GM18508 (cell line): ENCODE data around the gene DIAPH3.

ENCODE experiments used
- ATAC-seq: cut with Tn5 transposase; IDR thresholded peaks from one replicate; pipeline ENCODE4 v1.9.1; 2021; ENCODE audit warnings: moderate number of reproducible peaks; ENCODE audit not compliant: insufficient read depth, unreplicated experiment

DIAPH3 gene

DNA sequence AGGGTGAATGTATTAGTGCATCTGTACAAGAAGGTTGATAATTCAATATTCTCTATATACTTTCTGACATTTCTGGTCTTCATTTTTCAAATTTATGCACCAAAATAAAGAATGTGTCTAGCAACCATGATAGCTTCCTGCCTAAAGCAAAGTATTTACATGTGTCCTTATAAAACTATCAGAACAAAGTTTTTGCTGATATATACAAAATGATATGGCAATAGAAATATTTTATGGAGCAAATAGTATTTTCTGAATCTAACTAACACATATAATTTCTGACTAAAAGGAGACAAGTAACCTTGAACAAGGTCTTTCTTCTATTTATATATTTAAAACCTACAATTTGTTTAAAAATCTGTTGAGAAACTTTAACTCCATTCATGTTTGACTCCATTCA, 184.9 kb downstream of the DIAPH3 start:
- ATAC-seq, result no peak

DNA sequence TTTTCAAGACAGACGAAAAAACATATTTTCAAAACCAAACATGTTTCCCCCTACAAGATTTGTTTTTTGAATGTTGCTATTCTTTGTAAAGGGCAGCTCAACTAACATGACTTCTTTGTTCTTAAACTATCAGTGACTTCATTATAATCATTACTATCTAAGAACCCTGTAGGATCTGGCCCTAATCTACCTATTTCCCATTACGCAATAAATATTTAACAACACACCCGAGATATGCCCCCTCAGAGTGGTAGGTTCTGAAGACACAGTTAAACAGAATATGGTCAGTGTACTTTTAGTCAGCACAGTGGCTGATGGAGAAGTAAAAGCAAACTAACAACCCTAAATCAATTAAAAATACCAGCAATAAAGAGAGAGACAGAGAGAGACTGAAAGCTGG, 186.9 kb downstream of the DIAPH3 start:
- no peak for ATAC-seq

DNA sequence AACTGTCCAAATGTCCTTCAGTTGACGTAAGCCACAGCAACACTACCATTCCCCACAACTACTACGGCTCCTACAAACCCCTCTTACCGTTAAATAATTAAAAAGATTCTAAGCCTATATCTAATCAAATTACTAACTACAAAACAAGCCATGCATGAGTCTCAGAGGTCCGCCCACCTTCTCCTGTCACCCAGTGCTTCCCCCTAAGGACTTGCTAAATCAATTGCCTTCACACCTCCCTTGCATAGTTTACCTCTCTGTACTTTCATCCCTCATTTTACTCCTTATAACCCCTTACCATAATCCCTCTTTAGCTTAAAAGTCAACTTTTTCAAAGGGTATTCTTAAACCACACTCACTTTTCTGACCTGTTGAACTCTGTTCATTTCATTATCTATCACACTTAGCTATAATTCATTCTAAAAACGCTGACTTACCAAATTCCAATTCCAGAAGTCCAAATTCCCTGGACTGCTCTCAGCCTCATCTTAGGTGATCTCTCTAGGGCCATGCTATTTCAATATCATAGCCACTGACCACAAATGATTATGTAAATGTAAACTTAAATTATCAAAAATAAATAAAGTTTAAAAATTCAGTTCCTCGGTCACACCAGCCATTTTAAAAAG, 187.8 kb downstream of the DIAPH3 start:
- no peak for ATAC-seq

DNA sequence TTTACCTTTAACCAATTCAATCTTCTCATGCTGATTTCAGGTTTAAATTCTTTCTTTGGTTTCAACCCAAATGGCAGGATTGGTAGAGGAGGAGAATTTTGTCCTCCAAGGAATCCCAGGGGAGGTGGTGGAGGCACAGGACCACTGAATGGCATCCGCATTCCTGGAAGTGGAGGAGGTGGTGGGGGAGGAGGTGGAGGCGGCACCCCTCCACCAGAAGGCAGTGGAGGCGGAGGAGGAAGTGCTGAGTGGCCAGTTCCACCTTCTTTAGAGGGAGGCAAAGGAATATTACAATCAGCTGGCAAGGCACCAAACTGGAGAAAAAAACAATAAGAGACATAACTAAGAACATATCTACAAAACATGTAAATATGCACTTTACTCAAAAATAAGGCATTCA, 192.9 kb downstream of the DIAPH3 start:
- ATAC-seq, result no peak

DNA sequence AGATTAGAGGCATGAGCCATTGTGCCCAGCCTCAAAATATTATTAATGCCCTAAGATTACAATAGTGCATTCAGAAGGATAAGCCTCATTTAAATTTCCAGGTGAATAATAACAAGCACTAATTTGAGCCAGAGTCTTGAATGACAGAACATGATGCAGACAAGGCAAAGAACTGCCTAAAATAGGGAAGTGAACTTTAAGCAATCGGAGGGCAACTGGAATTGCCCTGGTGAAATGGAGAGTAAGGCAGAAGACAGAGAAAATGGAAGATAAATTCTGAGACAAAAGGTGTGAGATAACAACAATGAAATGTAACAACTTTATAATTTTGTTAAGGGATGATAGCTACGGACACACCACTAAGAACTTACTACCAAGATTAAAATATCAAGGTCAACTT, 199.9 kb downstream of the DIAPH3 start:
- ATAC-seq, result no peak

DNA sequence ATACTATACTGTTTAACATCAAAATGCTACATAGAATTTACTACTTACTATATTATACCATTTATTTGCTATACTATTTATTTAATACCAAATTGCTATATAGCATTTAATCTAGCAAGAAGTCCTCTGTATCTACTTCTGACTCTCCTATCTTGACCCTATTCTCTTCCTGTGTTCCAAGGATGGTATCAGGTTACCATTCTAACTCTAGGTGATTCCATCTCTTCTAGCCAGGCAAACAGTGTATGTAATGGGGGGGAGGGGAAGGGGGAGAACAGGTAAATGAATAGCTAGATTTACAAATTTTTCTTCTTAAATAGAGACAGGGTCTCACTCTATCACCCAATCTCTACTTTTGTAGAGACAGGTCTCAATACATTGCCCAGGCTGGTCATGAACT, 200.3 kb downstream of the DIAPH3 start:
- no peak for ATAC-seq

DNA sequence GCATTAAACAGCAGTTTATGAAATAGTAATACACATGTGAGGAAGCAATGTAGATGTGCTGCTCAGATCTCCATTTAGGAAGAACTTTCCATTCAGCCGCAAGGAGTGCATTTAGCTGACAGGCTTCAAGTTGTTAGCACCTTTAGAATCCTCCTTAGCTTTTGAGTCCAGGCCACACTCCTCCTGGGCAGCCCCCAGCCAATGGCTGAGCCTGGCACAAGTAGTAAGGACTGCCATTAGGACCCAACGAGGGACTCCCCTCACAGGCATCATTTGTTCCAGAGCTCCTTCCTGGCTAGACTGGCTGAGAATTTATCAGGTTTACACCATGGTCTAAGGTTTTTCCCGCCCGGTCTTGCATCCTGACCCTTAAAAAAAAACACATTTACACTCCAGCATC, 201.4 kb downstream of the DIAPH3 start:
- no peak for ATAC-seq

DNA sequence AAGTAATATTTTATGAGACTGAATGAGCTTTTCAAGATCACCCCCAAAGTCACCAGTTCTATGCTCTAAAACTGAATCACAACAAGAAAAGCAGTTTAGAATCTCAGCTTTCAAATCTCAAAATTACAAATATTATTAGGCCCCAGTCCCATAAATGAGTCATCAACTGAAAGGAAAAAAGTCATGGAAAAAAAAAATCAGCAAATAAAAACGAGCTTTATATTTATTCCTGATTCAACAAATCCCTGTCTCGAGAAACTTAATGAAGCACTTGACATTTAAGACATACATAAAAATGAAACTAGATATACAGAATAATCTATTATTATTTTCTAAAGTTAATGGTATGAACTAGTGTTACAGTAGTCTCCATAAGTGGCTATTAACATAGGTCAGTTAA, 203.0 kb downstream of the DIAPH3 start:
- ATAC-seq, result no peak

DNA sequence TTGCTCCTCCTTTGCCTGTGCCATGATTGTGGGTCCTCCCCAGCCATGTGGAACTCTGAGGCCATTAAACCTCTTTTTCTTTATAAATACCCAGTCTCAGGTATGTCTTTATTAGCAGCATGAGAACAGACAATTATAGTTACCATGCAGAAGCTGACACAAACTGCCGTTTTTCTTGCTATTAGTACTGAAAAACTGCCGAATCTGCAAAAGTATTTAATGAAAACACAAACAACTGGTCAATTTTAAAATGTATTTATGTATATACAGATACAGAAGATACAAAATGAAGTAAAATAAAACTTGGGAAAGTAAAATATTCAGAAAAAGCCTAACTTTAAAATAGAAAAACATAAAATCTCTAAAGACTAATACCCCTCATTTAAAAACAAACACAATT, 206.3 kb downstream of the DIAPH3 start:
- no peak for ATAC-seq

DNA sequence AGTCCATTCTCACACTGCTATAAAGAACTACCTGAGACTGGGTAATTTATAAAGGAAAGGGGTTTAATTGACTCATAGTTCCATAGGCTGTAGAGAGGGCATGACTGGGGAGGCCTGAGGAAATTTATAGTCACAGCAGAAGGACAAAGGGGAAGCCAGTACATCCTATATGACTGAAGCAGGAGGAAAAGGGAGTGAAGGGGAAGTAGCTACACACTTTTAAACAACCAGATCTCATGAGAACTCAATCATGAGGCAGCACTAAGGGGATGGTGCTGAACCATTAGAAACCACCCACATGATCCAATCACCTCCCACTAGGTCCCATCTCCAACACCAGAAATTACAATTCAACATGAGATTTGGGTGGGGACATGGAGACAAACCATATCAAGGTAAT, 209.1 kb downstream of the DIAPH3 start:
- no peak for ATAC-seq

DNA sequence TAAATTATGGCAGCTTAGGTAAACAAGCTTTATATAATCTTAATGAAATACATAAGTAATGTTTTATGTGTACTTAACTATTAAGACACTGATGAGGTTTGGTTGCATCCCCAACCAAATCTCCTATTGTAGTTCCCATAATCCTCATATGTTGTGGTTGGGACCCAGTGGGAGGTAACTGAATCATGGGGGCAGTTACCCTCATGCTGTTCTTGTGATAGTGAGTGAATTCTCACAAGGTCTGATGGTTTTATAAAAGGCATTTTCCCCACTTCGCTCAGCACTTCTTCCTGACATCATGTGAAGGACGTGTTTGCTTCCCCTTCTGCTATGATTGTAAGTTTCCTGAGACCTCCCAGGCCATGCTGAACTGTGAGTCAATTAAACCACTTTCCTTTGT, 212.7 kb downstream of the DIAPH3 start:
- ATAC-seq, result no peak

DNA sequence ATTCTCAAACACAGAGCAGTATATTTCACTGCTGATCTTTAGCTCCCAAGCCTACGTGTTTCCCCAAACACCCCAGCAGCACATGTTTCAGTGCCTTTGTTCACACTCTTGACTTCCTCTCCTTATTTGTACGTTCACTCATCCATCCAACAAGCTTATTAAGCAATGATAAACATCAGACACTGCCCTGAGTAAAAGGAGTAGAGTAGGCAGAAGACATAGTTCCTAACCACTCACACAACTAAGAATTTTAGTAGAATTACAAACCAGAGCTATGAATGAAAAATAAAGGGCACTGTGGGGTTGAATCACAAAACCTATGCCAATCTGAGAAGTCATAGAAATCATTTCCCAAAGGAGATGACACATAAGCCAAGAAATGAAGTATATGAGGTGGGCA, 213.5 kb downstream of the DIAPH3 start:
- ATAC-seq, result no peak

DNA sequence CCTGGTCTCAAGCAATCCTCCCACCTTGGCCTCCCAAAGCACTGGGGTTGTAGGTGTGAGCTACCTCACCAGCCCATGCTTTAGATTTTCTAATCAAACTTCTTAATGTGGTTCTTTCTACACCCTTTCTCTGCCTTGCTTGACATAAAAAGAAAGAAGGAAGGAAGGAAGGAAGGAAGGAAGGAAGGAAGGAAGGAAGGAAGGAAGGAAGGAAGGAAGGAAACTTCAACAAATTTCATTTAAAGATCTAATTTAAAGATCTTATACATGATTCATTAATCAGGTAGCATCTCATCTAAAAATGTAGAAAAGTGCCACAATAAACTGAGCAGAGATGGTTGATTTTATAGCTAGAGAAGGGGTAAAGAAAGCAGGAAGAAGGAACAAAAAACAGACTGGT, 215.0 kb downstream of the DIAPH3 start:
- no peak for ATAC-seq

DNA sequence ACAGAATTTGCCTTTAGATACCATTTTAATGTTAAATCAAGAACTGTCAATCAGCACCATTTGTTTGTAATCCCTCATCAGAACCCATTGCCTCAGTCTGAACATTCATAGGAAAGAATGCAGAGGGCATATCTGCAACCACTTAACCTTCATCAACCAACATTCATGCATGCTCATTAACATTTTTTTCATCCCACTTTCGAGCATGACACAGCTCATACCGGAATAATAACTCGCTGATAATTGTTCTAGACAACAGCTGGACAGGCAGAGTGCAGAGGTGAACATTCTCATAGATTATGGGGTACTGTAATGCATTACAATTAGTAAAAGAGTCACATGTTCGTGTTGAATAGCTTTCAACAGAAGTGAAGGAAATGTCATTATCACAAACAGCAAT, 216.8 kb downstream of the DIAPH3 start:
- no peak for ATAC-seq

DNA sequence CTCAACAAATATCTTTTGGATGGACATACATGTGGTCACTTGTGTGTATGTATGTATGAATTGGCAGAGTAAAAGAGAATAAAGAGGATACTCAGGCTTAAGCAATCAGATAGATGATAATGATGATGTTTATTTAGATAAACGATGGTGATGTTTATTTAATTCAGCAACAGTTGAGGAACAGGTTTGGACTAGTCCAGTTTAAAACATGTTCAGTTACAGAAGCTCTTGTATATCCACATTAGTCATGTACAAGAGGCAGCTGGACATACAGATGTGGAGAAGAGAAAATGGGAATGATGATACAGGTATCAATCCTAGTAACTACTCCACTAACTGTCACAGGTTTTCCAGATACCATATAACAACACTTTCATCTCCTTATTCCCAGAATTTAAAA, 232.1 kb downstream of the DIAPH3 start:
- no peak for ATAC-seq

DNA sequence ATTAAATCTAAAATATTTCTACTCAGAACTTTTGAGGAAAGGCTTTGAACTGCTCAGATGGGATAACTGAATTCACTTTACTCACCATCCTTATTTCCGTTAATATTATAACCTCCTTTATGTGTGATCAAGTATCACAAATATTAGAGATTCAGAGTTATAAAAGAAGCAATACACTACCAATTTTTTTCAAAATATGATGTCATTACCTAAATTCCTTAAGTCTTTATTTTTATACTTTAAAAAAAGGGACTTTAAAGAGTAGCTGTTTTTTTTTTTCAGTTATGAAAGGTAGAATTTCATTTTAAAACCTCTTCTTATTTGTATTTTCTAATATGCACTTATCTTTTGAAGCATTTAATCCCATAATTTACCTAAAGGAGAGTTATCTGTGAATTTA, 239.5 kb downstream of the DIAPH3 start:
- no peak for ATAC-seq

DNA sequence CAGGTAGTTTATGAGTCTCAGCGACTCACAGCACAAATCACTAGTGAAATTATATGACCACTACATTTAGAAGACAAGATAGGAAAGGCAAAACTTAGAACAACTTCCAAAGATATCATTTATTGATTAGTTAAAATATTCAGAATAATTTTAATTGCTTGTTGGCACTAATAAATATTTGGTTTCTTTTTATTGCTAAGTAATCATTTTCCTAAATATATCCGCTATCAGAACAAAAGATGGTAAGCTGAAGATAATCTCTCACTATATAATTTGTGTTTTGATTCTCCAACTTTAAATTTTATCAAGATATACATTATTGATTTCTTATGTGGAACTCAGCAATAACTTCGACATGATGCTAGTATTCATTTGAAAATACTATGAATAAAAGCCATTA, 248.5 kb downstream of the DIAPH3 start:
- no peak for ATAC-seq

DNA sequence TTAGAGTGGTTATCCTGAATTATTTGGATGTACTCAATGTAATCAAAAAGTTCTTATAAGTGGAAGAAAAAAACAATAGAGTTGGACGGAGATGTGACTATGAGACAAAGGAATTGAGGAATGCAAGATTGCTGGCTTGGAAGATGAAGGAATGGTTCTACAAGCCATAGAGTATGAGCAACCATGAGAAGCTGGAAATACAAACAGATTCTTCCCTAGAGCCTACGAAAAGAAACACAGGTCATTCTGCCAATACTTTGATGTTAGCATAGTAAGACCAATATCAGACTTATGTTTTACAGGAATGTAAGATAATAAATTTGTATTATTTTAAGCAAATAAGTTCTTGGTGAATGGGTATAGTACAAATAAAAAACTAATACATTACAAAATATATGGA, 249.2 kb downstream of the DIAPH3 start:
- no peak for ATAC-seq

DNA sequence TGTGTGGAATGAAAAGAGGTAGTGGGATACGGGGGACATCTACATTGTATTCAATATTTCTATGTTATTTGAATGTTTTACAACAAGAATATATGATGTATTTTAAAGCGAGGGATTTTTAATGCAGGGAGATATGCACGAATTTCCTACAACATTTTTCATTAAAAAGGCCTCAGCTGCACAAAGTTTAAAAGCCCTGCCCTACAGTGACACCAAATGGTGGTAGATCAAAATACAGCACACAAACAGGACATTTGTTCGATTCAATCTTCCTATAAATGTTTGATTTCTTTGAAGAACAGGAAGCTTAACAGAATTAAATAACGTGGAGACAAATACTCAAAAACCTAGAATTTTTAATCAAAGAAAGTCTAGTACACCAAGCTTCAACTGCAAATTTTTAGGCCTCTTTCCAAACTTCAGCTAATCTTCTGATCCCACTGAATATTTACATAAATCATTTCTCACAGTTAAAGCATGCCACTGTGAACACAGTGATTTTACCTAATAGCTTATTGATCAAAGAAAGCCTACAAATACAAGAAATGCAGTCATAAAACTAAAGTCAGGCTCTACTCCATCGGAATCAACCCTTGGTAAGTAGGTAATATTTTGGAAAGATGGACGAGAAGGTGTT, 257.2 kb downstream of the DIAPH3 start:
- peak; percentile 56 for ATAC-seq

DNA sequence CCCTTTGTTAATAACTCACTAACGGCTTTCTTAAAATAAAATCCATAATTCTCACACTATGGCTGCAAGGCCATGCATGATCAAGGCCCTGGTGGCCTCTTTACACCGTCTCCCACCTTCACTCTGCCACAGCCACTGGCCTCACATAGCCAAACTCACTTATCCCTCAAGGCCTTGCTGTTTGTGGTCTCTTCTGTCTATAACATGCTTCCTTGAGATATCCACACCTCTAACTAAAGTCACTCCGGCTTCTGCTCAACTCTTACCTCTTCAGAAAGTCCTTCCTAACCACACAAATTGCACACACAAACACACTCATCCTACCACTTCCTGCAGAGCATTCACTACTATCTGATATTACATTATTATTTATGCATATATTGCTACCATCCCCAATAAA, 262.5 kb downstream of the DIAPH3 start:
- no peak for ATAC-seq

DNA sequence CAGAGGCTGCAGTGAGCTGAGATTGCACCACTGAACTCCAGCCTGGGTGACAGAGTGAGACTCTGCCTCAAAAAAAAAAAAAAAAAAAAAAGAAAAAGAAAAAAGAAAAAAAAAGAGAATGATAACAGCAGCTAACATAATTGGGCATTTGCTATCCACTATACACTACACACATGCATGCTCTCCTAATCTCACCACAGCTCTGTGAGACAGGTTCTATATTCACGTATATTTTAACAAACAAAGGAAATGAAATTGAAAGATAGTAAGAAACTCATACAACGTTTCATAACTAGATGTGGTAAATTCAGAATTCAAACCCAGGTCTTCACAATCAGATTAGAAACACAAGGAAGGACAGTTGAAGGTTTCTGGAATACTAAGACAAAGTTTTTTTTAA, 265.7 kb downstream of the DIAPH3 start:
- no peak for ATAC-seq

DNA sequence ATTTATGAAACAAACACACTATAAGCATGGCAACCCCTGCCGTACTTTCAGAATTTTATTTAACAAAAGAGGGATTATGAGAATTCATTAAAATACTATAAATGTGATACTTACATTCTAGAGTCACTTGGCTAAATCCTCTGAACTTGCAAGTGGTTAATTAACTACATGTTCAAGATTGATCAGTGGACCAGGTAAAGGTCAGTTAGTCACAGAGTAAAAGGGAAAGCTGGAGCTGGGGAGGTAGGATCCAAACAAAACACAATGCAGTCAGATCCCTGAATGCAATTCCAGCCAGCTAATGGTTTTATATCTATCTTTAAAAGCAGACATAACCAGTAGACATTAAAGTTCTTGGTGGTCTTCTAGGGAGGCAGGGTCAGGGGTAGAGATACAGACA, 270.5 kb downstream of the DIAPH3 start:
- no peak for ATAC-seq

DNA sequence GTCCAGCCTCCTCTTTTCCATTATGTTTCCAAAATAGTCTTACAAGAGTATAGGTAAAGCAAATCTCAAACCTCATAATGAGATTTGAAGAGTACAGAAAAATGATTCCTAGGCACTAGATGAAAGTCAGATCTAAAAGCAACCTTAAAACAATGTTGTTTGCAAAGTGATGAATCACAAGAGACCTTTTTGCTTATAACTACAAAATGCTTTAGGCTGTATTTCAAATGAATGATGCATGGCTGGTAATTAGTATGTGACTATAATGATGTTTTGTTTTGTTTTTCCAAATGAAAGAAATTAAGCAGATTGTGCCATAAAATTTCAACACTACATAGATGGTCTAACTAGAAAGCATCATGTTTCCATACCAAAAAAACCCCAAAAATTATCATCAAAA, 272.7 kb downstream of the DIAPH3 start:
- ATAC-seq, result no peak
